Left lobe of liver (tissue), 2 donors: ENCODE results near the gene PPP1R13B. TPM values are rescaled to one million over a fixed set of nuclear protein-coding genes. Genes with fewer than 3 reads are reported as not detected.
"Not testable (repeated sequence)": the region's sequence is repeated elsewhere in the genome, so short reads cannot be mapped to it uniquely, and the experiment has no call there.

Source experiments
- ATAC-seq: fragments of 200-7000 bp; cut with Tn5 transposase; one replicate; pipeline ENCODE4 v1.9.1; 2020; ENCODE audit warnings: mild to moderate bottlenecking, moderate library complexity
- DNase-seq: peaks from one replicate; pipeline ENCODE4 v3.0.0-alpha.2; 2020; ENCODE audit warnings: low spot score
- total RNA-seq: library from RNA; stranded (reverse); gene quantifications from one replicate; pipeline ENCODE4 v1.2.1, GENCODE V29; 2021
- donor health status: DM: no; HTN: no; CAD: no; lungs with moderate emphysema.
- donor health status: DM: no; HTN: yes; CAD: no.

The PPP1R13B gene
- total RNA-seq, 1 donor from 2014 or later, result 15.3 TPM

DNA sequence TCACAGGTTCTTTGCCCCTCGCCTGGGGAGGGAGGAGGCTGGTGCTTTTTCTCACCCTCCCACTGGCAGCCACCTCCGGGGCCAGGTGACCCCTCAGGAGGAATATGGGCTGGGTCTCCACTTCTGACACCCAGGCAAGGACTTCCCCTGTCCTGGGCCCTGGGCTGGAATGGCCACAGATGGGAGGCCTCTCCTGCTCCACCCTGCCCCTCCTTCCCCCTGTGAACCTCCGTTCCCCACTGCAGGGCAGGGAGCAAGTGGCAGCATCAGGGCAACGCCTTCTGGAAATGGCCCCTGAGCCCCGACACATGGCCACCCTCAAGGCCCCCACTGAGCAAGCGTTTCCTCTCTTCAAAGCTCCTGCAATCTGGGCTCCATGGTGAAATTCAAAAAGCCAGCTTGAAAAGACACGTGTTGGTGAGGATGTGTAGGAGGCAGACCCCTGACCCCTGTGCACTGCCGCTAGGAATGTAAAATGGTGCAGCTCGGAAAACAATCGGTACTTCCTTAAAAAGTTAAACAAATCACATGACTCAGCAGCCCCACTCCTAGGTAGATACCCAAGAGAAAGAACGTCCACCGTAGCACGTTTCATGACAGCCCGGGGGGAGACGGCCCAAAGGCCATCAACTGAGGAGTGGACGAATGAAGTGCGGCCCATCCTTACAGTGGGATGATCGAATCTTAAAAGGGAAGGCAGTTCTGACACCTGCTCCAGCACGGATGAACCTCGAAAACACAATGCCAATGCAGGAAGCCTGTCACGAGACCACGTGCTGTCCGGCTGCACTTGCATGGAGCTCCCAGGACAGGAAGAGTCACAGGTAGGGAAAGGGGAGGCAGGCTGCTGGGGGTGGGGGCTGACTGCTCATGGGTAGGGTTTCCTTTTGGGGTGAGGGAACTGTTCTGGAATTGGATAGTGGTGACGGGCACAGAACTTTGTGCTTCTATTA, 143.7 kb downstream of the PPP1R13B start:
- DNase-seq, result no peak

DNA sequence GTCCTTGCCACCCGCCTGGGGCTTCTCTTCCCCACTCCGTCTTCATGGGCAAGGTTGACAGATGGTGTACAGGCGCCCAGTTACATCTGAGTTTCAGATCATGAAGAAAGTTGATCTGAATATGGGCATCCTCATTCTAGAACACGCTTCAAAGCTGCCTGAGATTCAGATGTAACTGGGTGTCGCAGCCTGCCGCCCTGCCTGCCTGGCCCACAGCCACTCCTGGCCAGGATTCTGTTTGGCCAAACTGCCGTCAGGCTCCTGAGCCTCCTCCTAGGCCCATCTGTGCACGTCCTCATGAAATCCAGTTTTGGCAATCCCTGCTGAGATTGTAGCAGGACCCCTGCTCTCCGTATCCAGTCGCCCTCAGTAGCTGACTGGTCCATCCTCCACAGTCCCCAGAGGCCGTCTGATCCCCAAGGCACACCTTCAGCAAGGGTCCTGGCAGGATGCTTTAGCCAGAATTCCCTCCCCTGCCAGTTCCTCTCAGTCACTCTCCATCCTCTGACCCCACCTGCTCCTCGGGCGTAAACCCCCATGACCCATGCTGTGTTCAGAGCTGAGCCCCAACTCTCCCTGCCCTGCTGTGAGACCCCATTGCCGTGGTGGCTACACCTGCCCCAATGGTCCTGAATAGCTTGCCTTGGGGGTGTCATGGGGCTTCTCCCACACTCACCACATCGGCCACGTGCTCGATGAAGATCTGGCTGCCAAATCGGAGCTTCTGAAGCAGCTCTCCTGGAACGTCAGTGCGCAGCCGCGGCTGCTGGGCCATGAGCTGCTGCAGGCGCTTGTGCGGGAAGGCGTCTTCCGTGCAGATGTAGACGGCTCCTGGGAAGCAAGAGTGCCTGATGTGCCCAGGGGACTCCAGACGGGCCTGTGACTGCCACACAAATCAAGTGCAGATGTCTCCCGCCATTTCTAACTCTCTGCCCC, 144.6 kb downstream of the PPP1R13B start:
- no peak for DNase-seq
- no peak for ATAC-seq

More for the DNA sequence above, 143.7 kb downstream of the PPP1R13B start:
- no peak for ATAC-seq

DNA sequence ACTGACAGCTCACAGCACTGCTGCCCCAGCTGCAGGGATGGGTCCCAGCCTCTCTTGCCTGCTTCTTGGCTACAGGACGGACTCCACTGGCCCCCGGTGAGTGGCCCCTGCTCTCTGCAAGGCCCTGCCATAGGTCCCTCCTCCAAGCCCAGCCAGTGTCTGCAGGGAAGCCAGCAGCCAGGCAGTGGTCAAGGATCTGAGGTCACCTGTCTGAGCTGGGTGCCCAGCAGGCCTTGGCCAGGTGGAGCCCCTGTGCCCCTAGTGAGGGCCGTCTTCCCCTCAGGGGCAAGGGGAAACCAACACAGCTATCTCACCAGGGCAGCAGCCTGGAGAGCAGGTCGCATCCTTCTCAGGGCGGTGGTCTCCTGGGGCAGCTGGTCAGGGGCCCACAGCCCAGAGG, 145.3 kb downstream of the PPP1R13B start:
- ATAC-seq (no peak), DNase-seq (no peak)

DNA sequence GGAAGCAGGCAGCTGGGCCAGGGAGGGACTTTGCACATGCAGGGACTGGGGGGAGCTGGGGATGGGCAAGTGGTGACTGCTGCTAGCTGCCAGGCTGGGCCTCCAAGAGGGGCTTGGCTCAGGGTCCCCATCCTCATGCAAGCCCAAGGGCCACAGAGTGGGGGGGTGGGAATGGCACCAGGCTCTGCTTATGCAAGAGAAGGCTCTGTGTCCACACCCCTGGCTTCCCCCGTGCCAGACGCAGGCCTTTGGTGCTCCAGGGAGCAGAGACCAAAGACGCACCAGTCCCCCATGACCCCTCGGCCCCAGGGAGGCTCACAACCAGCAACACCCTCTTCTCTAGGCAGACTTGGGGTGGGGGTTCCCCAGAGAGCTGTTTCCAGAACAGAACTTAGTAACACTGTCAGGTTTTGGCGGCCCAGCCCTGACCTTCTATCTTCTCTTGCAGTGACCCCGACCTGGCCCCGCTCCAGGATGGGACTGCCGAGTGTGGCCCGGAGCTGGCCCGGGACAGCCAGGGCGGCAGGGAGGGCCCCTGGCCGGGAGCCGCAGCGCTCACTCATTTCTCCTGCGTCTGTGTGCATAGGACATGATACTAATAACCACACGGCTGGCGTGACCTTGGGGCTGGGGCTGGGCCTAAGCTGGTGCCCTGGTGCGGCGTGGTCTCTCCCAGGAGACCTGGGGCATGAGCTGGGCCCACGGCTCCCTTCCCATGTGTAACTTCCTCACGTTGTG, 146.5 kb downstream of the PPP1R13B start:
- ATAC-seq, result peak; percentile 59
- peak; percentile 85 for DNase-seq

DNA sequence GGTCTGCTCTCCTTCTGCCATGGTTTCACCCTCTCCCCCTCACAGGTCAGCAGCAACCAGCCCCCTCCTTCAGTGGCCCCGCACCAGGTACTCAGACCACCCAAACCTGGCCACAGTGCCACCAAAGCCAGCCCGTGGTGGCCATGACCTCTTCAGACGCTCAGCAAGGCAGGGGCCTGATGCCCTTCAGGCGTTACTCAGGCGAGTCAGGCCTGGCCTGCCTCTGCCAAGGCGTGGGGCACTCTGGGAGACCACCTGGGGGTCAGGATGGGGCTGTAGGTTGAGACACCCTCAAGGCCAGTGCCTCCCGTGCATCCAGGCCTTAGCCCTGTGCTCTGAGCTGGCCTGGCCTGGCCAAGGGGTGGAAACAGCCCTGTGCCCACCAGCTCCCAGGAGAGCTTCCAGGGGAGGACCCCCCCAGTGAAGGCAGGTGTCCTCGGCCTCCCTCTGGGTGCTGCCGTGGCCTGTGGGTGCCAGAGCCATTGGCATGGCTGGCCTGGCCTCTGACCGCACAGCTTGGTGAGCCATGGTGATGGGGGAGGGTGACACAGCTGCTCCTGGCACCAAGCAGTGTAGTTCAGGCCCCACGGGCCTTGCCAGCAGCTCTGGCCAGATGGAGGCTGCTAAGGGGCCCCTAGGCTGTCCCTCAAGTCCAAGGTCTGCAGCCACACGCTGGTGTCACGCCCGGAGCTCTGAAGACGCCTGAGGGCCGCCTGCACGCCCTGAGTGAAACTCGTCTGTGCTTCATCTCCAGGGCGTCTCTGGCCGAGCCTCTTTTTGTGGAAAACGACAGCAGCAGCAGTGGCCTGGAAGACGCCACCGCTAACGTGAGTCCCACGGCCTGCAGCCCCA, 147.2 kb downstream of the PPP1R13B start:
- peak; percentile 89 for DNase-seq
- ATAC-seq, result peak; percentile 77

DNA sequence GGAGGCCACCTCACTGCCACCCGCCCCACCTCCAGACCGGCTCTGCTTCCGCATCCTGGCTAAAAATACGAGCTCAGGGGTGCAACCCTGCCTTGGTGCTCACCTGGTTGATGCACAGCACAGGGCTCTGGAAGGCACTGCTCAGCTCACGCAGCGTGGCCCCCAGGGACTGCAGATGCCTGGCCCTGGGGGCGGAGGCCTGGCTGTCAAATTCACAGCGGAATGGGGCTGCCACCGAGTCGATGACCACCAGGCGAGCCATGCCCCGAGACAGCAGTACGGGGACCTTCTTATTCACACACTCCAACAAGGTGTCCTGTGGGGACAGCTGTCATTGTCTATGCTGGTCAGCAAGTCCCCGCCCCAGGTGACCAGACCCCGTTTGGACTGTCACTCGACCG, 148.1 kb downstream of the PPP1R13B start:
- ATAC-seq (no peak), DNase-seq (no peak)

DNA sequence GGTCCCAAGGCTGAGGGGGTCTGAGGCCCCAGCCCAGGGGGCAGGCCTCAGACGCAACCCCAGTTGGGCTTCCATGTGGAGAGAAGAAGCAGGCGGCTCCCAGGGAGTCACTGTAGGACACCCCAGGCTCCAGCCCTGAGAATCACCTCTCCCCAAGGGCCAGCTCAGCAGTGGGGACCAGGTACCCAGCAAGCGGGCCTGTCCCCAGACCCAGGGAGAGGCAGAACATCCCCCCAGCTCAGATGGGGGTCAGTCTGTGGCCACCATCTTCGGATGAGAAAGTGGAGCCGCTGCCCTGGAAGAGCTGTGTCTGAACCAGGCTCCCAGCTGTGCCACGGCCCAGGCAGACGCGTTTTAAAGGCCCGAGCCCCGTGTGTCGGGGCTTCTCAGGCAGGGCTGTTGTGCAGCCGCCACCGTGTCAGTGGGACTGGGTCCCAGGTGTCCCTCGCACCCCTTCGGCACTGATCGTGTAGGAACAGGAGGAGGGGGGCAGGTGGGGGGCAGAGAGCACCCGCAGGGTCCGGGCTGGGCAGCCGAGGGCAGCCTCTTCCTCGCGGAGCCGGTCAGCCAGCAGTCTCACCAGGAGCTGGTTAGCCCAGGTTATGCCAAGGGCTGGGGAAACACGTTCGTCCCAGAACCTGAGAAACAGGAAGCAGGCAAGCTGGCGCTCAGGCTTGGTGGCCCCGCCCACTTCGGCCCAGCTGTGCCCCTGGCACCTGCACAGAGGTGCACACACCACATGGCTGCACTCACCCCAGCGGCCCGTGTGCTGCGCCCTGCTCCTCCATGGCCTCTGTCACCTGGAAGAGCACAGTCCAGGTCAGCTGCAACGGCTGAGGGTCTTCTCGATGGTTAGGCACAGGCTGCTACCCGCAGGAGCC, 148.8 kb downstream of the PPP1R13B start:
- DNase-seq (no peak), ATAC-seq (peak; percentile 35)

DNA sequence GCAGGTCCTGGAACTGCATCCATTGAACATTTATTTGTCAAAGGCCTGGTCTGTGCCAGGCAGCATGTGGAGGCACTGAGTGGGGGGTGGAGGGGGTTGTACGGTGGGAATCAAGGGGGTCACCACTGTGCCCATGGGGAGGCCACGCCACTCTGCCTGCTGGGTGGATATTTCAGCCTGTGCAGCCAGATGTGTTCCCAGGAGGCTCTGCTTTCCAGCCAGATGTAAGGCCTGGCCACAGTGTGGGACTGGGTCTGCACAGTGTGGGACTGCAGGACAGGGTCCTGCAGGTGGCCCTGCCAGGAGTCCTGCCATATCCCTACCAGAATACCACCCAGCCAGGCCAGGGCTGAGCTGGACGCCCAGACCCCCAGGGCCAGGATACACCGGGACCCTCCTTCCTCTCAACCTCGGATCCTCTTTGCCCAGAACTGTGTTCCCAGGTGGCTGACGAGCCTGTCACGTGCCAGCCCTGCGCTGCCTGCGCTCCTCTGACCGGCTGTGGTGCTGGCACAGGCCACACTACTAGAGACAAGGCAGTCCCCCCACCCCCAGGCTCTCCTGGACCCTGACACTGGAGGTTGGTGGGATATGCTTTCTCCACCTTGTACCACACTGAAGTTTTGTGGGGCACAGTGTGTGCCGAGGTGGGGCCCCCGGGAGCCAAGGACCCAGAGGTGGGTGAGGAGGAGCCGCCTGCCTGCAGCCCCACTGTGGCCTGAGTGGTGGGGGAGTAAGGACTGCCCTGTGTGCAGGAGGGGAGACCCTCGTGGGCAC, 149.6 kb downstream of the PPP1R13B start:
- DNase-seq, result no peak
- ATAC-seq, result no peak

DNA sequence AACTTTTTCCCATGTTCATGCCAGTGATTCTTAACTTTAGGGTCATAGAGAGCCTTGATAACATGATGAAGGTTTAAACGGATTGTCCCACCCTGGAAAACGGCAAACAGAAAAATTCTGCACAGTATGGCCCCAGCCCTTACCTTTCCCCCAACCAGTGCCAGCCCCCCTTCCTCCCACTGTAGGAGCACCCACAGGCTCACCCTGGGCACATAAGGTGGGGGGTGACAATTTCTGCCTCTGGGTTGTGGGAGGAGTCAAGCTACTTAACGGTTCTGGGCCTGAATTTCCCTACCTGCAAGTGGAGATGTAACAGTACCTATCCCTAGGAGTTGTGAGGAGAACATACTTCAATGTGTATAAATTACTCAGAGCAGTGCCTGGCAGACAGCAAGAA, 150.2 kb downstream of the PPP1R13B start:
- DNase-seq, result no peak
- no peak for ATAC-seq

DNA sequence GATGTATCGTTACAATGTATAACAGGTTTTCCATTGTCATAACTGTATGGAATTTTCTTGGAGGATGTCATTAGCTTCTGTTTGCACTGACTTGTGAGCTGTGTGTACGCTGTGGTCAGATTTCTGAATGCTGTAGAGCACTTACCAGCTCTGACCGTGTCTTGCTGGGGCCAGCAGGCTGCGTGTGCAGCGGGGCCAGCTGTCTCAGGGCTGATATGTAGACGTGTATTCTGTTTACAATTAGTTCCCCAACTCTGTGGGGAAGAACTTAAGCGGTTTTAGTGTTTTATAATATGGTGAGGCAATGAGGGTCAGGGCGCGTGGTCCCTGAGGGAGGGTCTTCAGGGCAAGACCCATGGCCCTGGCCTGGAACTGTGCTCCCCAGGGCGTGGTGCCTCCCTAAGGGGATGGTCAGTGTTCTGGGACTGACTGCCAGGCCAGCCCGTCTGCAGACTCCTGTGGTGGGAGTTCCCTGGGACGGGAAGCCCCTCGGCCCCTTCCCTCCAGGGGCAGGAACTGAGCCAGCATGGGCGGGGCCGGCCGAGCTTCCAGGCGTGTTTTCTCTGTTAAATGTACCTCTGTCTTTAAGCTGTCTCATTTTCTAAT, 150.8 kb downstream of the PPP1R13B start:
- ATAC-seq, result no peak
- DNase-seq, result no peak

DNA sequence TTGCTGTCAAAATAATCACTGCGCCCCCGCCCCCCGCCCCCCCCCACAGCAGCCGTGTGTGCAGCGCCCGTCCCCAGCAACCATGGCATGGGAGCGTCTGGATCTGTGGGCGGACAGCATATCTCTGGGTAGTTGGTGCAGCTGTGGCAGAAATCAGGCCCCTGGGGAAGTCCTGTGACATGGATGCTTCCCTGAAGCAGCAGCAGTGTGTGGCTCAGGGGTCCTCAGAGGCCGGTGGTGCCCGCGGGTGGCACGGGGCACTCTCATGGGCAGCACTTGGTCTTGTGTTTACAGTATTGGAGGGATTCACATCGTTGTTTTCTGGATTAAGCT, 151.3 kb downstream of the PPP1R13B start:
- DNase-seq (no peak), ATAC-seq (no peak)

DNA sequence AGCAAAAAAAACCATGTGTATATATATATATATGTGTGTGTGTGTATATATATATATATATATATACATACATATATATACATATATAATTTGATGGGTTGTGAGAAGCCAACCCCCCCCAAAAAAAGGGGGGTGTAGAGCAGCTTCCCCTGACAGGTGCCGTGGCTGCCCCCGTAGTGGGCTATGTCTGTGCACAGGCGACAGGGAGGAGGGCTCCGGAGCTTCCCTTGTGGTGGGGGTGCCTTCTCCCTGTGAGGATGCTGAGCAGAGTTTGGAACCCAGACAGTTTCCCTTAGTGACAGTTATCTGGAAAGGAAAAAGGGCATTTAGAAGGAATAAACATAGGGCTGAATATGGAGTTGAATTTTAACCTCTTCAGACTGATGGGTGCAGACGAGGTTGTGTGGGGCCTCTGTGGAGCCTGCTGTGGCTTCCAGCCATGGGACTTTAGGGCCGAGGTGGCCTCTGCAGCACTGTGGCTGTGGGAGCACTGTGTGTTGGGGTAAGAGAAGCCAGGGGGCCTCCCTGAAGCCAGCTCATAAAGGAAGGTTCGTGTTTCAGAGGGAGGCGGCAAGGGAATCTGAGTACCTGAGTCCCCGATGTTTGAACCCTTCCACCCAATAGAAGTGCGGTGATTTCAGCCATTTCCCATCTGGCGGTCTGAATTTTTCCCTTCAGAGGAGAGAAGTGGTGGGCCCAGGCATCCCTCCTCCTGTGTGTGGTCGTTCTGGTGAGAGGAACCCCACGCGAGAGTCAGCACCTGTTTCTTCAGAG, 151.9 kb downstream of the PPP1R13B start:
- DNase-seq, result no peak
- no peak for ATAC-seq

DNA sequence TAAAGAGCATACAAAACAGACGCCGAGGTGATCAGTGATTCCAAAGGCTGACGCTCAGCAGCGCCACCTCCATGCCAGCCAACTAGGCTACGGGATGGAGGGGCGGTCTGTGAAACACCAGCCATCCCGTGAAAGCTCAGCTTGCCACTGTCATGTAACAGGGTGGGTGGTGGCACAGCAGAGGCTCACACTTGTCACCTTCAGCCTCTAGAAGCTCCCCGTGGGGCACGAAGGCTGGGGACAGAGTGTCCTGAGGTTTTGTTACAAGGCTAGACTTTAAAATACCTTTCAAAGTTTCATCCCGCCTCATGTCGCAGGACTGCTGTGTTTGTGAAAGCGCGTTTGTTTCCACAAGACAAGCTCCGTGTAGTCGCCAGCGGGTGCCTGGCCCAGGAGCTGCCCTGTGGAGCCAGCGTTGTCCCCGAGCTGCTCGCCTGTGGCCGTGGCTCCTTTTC, 152.8 kb downstream of the PPP1R13B start:
- DNase-seq (no peak), ATAC-seq (no peak)

DNA sequence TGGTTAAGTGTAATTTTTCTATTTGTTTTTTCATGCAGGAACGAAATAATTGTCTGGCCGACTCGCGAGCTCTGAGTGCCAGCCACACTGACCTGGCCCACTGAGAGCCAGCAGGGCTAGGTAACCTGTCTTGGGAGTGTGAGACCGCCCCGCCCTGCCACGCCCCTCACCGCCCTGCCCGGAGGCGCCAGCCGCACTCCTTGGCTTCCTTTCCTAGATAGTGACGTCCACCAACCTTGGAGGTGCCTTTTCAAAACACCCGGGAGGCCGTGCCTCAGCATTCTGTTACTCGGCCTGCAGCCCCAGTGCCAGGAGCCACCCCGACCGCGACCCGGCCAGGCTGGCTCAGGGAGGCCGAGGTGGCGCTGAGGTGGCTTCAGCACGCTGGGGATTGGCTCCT, 153.9 kb downstream of the PPP1R13B start:
- no peak for DNase-seq
- ATAC-seq, result no peak

DNA sequence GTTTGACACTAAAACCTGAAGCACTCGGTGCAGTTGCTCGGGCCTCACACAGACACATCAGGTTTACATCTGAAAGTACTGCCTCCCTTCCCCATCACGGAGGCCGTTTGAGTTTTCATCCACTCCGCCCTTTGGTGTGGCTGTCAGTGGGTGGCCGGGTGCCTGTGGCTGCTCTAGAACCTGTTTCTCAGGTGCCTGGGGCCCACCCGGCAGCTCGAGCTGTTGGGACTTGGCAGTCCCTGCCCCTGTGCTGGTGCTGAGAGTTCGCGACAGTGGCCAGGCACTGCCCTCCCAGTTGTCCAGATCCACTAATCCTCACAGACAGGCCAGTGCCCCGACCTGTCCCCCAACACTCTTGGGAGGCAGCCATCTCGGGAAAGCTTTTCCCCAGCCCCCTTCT, 154.5 kb downstream of the PPP1R13B start:
- DNase-seq (no peak), ATAC-seq (no peak)

DNA sequence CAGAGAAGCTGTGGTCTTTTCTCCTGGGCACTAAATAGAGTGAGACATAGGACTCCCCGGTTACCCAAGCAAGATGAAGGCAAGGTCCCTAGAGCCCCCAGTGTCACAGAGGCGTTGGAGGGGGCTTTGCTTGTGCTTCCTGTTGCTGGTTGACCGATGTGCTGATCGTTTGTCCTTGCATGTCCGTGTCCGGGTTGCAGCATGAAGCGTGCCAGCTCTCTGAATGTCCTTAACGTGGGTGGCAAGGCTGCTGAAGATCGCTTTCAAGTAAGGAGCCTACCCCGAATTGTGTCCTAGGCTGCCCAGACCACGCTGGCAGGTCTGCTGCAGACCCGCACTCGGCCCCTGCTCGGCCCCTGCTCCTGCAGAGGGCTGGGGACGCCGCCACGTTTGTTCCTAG, 155.2 kb downstream of the PPP1R13B start:
- DNase-seq (no peak), ATAC-seq (no peak)

DNA sequence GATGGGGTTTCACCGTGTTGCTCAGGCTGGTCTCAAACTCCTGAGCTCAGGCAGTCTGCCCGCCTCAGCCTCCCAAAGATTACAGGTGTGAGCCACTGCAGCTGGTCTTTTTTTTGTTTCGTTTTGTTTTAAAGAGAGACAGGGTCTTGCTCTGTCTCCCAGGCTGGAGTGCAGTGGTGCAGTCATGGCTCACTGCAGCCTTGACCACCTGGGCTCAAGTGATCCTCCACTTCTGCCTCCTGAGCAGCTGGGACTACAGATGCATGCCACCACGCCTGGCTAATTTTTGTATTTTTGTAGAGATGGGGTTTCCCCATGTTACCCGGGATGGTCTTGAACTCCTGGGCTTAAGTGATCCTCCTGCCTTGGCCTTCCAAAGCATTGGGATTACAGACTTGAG, 155.7 kb downstream of the PPP1R13B start:
- not testable (repeated sequence) for ATAC-seq, DNase-seq
